Measurements from ENCODE around the gene SBF2.
"Not testable (repeated sequence)": the region's sequence is repeated elsewhere in the genome, so short reads cannot be mapped to it uniquely, and the experiment has no call there.

Gene SBF2

GRCh38 chr11:10267821-10268220, 26.2 kb downstream of the SBF2 start:
- TF ChIP-seq, protein P1, sequence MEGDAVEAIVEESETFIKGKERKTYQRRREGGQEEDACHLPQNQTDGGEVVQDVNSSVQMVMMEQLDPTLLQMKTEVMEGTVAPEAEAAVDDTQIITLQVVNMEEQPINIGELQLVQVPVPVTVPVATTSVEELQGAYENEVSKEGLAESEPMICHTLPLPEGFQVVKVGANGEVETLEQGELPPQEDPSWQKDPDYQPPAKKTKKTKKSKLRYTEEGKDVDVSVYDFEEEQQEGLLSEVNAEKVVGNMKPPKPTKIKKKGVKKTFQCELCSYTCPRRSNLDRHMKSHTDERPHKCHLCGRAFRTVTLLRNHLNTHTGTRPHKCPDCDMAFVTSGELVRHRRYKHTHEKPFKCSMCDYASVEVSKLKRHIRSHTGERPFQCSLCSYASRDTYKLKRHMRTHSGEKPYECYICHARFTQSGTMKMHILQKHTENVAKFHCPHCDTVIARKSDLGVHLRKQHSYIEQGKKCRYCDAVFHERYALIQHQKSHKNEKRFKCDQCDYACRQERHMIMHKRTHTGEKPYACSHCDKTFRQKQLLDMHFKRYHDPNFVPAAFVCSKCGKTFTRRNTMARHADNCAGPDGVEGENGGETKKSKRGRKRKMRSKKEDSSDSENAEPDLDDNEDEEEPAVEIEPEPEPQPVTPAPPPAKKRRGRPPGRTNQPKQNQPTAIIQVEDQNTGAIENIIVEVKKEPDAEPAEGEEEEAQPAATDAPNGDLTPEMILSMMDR (IDR thresholded peaks at IDR 0.05; ENCODE audit: borderline replicate concordance, control extremely low read depth, extremely low read depth, insufficient read depth, missing control alignments), result no peak
- in situ Hi-C loops (cut with MboI; ENCODE audit: low sequenced_read_pairs, unreplicated experiment), result no loop called here
- DNase-seq (ENCODE audit: low spot score), result no peak

DNA sequence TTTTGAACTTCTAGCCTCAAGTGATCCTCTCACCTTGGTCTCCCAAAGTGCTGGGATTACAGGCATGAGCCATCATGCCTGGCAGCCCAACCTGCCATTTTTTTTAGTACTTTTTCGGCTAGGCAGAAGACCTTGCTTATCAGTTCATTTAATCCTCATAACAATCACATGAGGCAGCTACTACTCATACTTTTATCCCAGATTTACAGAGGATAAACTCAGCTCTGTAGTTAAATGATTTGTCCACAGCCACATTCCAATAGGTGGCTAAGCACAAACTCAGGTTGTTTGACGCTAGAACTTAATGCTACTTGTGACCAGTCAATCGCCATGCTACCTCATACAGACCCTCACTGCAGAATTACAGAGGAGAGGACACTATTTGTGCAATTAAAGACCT, 28.1 kb downstream of the SBF2 start:
- DNase-seq (ENCODE audit: low spot score), result no peak
- in situ Hi-C loops (cut with MboI; ENCODE audit: low sequenced_read_pairs, unreplicated experiment), result no loop called here
- TF ChIP-seq, protein P1 (IDR thresholded peaks at IDR 0.05; ENCODE audit: borderline replicate concordance, control extremely low read depth, extremely low read depth, insufficient read depth, missing control alignments), result no peak

- DNase-seq (ENCODE audit: low spot score); in situ Hi-C loops (cut with MboI; ENCODE audit: low sequenced_read_pairs, unreplicated experiment): not testable (repeated sequence)
Observed at GRCh38 chr11:10264716-10265115, 29.3 kb downstream of the SBF2 start.

- in situ Hi-C loops (cut with MboI; ENCODE audit: low sequenced_read_pairs, unreplicated experiment), result no loop called here
- TF ChIP-seq, protein P1 (IDR thresholded peaks at IDR 0.05; ENCODE audit: borderline replicate concordance, control extremely low read depth, extremely low read depth, insufficient read depth, missing control alignments), result no peak
- DNase-seq (ENCODE audit: low spot score), result no peak
Observed at GRCh38 chr11:10263929-10264328, 30.1 kb downstream of the SBF2 start.

GRCh38 chr11:10261821-10262220, 32.2 kb downstream of the SBF2 start:
- no peak for DNase-seq (ENCODE audit: low spot score)
- TF ChIP-seq, protein P1 (IDR thresholded peaks at IDR 0.05; ENCODE audit: borderline replicate concordance, control extremely low read depth, extremely low read depth, insufficient read depth, missing control alignments), result no peak
- in situ Hi-C loops (cut with MboI; ENCODE audit: low sequenced_read_pairs, unreplicated experiment), result no loop called here

- no peak for DNase-seq (ENCODE audit: low spot score)
- in situ Hi-C loops (cut with MboI; ENCODE audit: low sequenced_read_pairs, unreplicated experiment), result no loop called here
- TF ChIP-seq, protein P1 (IDR thresholded peaks at IDR 0.05; ENCODE audit: borderline replicate concordance, control extremely low read depth, extremely low read depth, insufficient read depth, missing control alignments), result no peak
Observed at GRCh38 chr11:10257478-10257877, 36.5 kb downstream of the SBF2 start.

DNA sequence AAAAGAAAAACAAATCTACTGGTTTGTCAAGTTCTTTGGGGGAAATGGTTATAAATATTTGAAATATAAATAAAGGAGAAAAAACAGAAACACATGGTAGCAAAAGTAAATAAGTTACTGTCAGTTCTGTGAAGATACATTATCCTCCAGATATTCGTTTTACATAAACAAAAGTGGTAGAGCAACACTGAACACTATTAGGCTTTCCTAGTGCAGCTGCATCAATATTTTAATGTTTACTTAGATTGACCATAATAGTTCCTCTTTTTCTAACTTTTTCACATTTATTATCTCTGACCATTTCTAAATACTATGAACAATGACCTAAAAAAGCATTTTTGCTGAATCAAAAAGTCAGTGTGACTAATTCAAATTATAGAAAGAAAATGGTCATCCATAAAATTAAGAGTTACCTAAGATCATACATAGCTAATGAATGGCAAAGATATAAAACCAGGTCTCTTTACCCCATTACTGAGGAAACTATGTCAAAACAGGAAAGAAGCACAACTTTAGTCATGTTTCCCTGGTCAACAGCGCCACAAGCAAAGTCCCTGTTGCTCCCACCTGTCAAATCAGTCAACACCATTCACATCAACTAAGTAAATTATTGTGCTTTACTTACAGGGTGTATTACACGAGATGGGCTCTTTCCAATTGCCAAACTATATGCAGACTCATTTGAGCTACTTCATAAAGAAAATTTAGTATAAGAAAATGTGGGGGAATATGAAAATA, 38.5 kb downstream of the SBF2 start:
- in situ Hi-C loops (cut with MboI; ENCODE audit: low sequenced_read_pairs, unreplicated experiment), result no loop called here
- TF ChIP-seq, protein P1 (IDR thresholded peaks at IDR 0.05; ENCODE audit: borderline replicate concordance, control extremely low read depth, extremely low read depth, insufficient read depth, missing control alignments), result no peak
- no peak for DNase-seq (ENCODE audit: low spot score)

DNA sequence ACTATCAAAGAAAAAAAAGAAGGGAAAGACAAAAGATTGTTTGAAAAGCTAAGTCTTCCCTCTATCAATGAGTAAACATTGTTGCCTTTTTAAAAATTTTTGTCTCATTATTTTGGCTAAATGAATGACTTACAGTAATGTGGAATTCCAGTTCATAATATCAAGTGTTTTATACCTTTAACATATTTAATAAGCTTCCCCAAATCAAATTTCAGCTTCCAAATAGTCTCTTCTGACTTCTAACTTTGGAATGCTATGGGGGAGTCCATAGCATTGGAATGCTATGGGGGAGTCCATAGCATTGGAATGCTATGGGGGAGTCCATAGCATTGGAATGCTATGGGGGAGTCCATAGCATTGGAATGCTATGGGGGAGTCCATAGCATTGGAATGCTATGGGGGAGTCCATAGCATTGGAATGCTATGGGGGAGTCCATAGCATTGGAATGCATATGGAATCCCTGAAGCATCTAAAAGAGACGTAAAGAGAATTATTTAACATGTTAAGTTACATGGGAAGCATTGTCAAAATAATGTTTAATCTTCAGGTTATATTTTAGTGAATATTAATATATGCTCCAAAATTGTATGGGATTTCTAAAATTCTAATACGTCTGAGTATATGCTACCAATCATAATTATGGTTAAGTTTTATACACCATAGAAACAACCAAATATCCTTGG, 44.4 kb downstream of the SBF2 start:
- DNase-seq (ENCODE audit: low spot score); in situ Hi-C loops (cut with MboI; ENCODE audit: low sequenced_read_pairs, unreplicated experiment): not testable (repeated sequence)
